CD4-positive, alpha-beta T cell treated with Interleukin-21 for 1 hour (primary cell): ENCODE data around the gene WBP4.
A peak's percentile ranks its signal among the peaks of the same experiment; 100 is the strongest.
"Not testable (repeated sequence)": the region's sequence is repeated elsewhere in the genome, so short reads cannot be mapped to it uniquely, and the experiment has no call there.

ENCODE experiments used
- DNase-seq: peaks from one replicate; pipeline ENCODE4 v3.0.0-alpha.2; 2020

Gene WBP4

GRCh38 chr13:41061075-41061913 lies at the start of gene WBP4:
Gene WBP4 (plus strand): TSS chr13:41061509. CDS start chr13:41061674, 165 bp downstream.
- peak; percentile 88 for DNase-seq

- DNase-seq: no peak
Observed at GRCh38 chr13:41012536-41012935, 48.8 kb upstream of the WBP4 start.

- no peak for DNase-seq
Observed at GRCh38 chr13:41013835-41014234, 47.5 kb upstream of the WBP4 start.

GRCh38 chr13:41015920-41016319 lies 45.4 kb upstream of the WBP4 start:
- DNase-seq: no peak

- peak; percentile 59 for DNase-seq
Observed at GRCh38 chr13:41017159-41017558, 44.1 kb upstream of the WBP4 start.

GRCh38 chr13:41017817-41018601 lies 43.3 kb upstream of the WBP4 start:
- peak; percentile 50 for DNase-seq

GRCh38 chr13:41018602-41018948 lies 42.7 kb upstream of the WBP4 start:
- DNase-seq: no peak

GRCh38 chr13:41019011-41019487 lies 42.3 kb upstream of the WBP4 start, which contains the start of gene ELF1:
Gene ELF1 (minus strand): TSS chr13:41019316. CDS start chr13:40982054, 37,262 bp downstream.
- peak; percentile 84 for DNase-seq

GRCh38 chr13:41019578-41020347 lies 41.5 kb upstream of the WBP4 start:
- DNase-seq: no peak

GRCh38 chr13:41025518-41025917 lies 35.8 kb upstream of the WBP4 start:
- DNase-seq: no peak

GRCh38 chr13:41026788-41027187 lies 34.5 kb upstream of the WBP4 start:
- no peak for DNase-seq

- DNase-seq: no peak
Observed at GRCh38 chr13:41028051-41028450, 33.3 kb upstream of the WBP4 start.

GRCh38 chr13:41029629-41030028 lies 31.7 kb upstream of the WBP4 start:
- peak; percentile 37 for DNase-seq

- no peak for DNase-seq
Observed at GRCh38 chr13:41032691-41033376, 28.5 kb upstream of the WBP4 start.

GRCh38 chr13:41034382-41034781 lies 26.9 kb upstream of the WBP4 start:
- DNase-seq: no peak

- no peak for DNase-seq
Observed at GRCh38 chr13:41034881-41035280, 26.4 kb upstream of the WBP4 start.

GRCh38 chr13:41036557-41036956 lies 24.8 kb upstream of the WBP4 start:
- not testable (repeated sequence) for DNase-seq

- no peak for DNase-seq
Observed at GRCh38 chr13:41039746-41040145, 21.6 kb upstream of the WBP4 start.

- no peak for DNase-seq
Observed at GRCh38 chr13:41040584-41041334, 20.6 kb upstream of the WBP4 start.

GRCh38 chr13:41042419-41042818 lies 18.9 kb upstream of the WBP4 start:
- DNase-seq: not testable (repeated sequence)

- no peak for DNase-seq
Observed at GRCh38 chr13:41048640-41049039, 12.7 kb upstream of the WBP4 start.
